ENCODE data around the gene SDK1. TPM values are rescaled to one million over a fixed set of nuclear protein-coding genes. Genes with fewer than 3 reads are reported as not detected.

Gene SDK1
- total RNA-seq, 4 donors from 2014 or later: 3.7 to 80.9 (median 13.1) TPM

GRCh38 chr7:3732395-3733005 lies 431.4 kb downstream of the SDK1 start:
- H3K27ac ChIP-seq: no peak overlapping the region

GRCh38 chr7:3733541-3734140 lies 432.6 kb downstream of the SDK1 start:
- no peak for DNase-seq
- TF ChIP-seq CTCF (IDR thresholded peaks at IDR 0.05) (no peak), POLR2A (IDR thresholded peaks at IDR 0.05) (no peak)
- Histone ChIP-seq H3K27ac (no peak overlapping the region), H3K4me3 (no peak overlapping the region), H3K27me3 (no peaks in the 10 kb centered on the region), H3K9me3 (peaks cover 0 to 4% (median 0%) of the 10 kb centered on the region in 4 donors), H3K4me1 (no peaks in the 10 kb centered on the region), H3K36me3 (no peaks in the 10 kb centered on the region)

More at GRCh38 chr7:3732395-3733005, 431.4 kb downstream of the SDK1 start:
- no peaks in the 10 kb centered on the region for H3K4me1 ChIP-seq
- H3K4me3 ChIP-seq: no peak overlapping the region
- DNase-seq: no peak
- H3K36me3 ChIP-seq: no peaks in the 10 kb centered on the region
- no peaks in the 10 kb centered on the region for H3K9me3 ChIP-seq
- H3K27me3 ChIP-seq: no peaks in the 10 kb centered on the region
- TF ChIP-seq CTCF (IDR thresholded peaks at IDR 0.05) (no peak), POLR2A (IDR thresholded peaks at IDR 0.05) (no peak)

- Histone ChIP-seq H3K36me3 (no peaks in the 10 kb centered on the region), H3K27ac (no peak overlapping the region), H3K9me3 (peaks cover 0 to 9% (median 0%) of the 10 kb centered on the region in 4 donors), H3K4me3 (no peak overlapping the region), H3K4me1 (no peaks in the 10 kb centered on the region), H3K27me3 (no peaks in the 10 kb centered on the region)
- no peak for TF ChIP-seq POLR2A (IDR thresholded peaks at IDR 0.05)
- TF ChIP-seq CTCF (IDR thresholded peaks at IDR 0.05): no peak
- DNase-seq: no peak
Observed at GRCh38 chr7:3738964-3739363, 437.9 kb downstream of the SDK1 start.

- no peak for DNase-seq
- no peaks in the 10 kb centered on the region for H3K36me3 ChIP-seq
- H3K27me3 ChIP-seq: no peaks in the 10 kb centered on the region
- H3K4me1 ChIP-seq: no peaks in the 10 kb centered on the region
- peaks cover 0 to 9% (median 0%) of the 10 kb centered on the region in 4 donors for H3K9me3 ChIP-seq
- TF ChIP-seq POLR2A (IDR thresholded peaks at IDR 0.05): no peak
- no peak for TF ChIP-seq CTCF (IDR thresholded peaks at IDR 0.05)
- no peak overlapping the region for H3K4me3 ChIP-seq
- no peak overlapping the region for H3K27ac ChIP-seq
Observed at GRCh38 chr7:3739983-3740382, 438.9 kb downstream of the SDK1 start.

- no peaks in the 10 kb centered on the region for H3K36me3 ChIP-seq
- no peaks in the 10 kb centered on the region for H3K9me3 ChIP-seq
- H3K4me1 ChIP-seq: no peaks in the 10 kb centered on the region
- no peak overlapping the region for H3K27ac ChIP-seq
- no peak overlapping the region for H3K4me3 ChIP-seq
- no peak for DNase-seq
- TF ChIP-seq POLR2A (IDR thresholded peaks at IDR 0.05) (no peak), CTCF (IDR thresholded peaks at IDR 0.05) (no peak)
- H3K27me3 ChIP-seq: no peaks in the 10 kb centered on the region
Observed at GRCh38 chr7:3747467-3747866, 446.4 kb downstream of the SDK1 start.
